K562 (cell line): ENCODE results near the gene CARD8. TPM values are rescaled to one million over a fixed set of nuclear protein-coding genes. Genes with fewer than 3 reads are reported as not detected.
A peak's percentile ranks its signal among the peaks of the same experiment; 100 is the strongest.

ENCODE experiments used
- C11orf30 ChIP-seq: fragments of 450-650 bp; IDR thresholded peaks from 2 replicates; pipeline ENCODE4 v1.6.1; 2016; ENCODE audit warnings: low read depth, mild to moderate bottlenecking
- CBX2 ChIP-seq: fragments of 200-600 bp; sonication (generic); IDR thresholded peaks from one replicate; pipeline ENCODE4 v1.6.1; 2012; ENCODE audit warnings: mild to moderate bottlenecking, low read length, inconsistent platforms; ENCODE audit not compliant: insufficient read depth, poor library complexity, severe bottlenecking
- DMBX1 ChIP-seq: fragments of 250-450 bp; sonication (Bioruptor Pico); IDR thresholded peaks from 2 replicates; pipeline ENCODE4 v1.8.0; 2022; ENCODE audit warnings: inconsistent platforms, mild to moderate bottlenecking, moderate library complexity, borderline replicate concordance
- ESRRB ChIP-seq: fragments of 250-450 bp; sonication (Bioruptor Pico); IDR thresholded peaks from 2 replicates; pipeline ENCODE4 v1.5.0; 2020; ENCODE audit warnings: mild to moderate bottlenecking, moderate library complexity, borderline replicate concordance
- FOXJ2 ChIP-seq: fragments of 200-800 bp; sonication (Bioruptor generic); IDR thresholded peaks from 2 replicates; pipeline ENCODE4 v1.6.1; 2016; ENCODE audit warnings: missing genetic modification characterization, missing compliant biosample characterization
- GABPB2 ChIP-seq: fragments of 250-450 bp; sonication (Bioruptor Pico); conservative IDR thresholded peaks from 2 replicates; pipeline ENCODE4 v1.5.1; 2021; ENCODE audit warnings: mild to moderate bottlenecking
- ID3 ChIP-seq, 2 experiments: fragments of 250-450 bp in 1 of 2; fragments of 450-650 bp in 1 of 2; sonication (Bioruptor Pico) in 1 of 2; IDR thresholded peaks; 2 replicates each; pipeline versions ENCODE4 v1.6.1 to v1.8.0; 2016 to 2021; ENCODE audit warnings: mild to moderate bottlenecking in 2 of 2, moderate library complexity in 2 of 2, missing compliant biosample characterization in 1 of 2, missing genetic modification characterization in 1 of 2
- MAFG ChIP-seq: fragments of 450-650 bp; conservative IDR thresholded peaks from 2 replicates; pipeline ENCODE4 v1.6.1; 2016; ENCODE audit warnings: missing genetic modification characterization, missing compliant biosample characterization
- PYGO2 ChIP-seq: fragments of 450-650 bp; IDR thresholded peaks from 2 replicates; pipeline ENCODE4 v1.6.1; 2016; ENCODE audit warnings: mild to moderate bottlenecking, missing genetic modification characterization, moderate library complexity, missing compliant biosample characterization
- RERE ChIP-seq: sonication (generic); formaldehyde crosslinking; IDR thresholded peaks from 2 replicates; pipeline ENCODE4 v1.8.0; 2023; ENCODE audit warnings: missing genetic modification reagents, mild to moderate bottlenecking, borderline replicate concordance
- TEAD2 ChIP-seq: fragments of 450-650 bp; IDR thresholded peaks from 2 replicates; pipeline ENCODE4 v1.6.1; 2016; ENCODE audit warnings: missing genetic modification characterization, control low read depth, missing compliant biosample characterization
- ZBTB8A ChIP-seq: fragments of 450-650 bp; IDR thresholded peaks from 2 replicates; pipeline ENCODE4 v1.6.1; 2018; ENCODE audit warnings: mild to moderate bottlenecking, moderate library complexity; ENCODE audit not compliant: partially characterized antibody
- ZNF140 ChIP-seq: fragments of 250-450 bp; sonication (Bioruptor Pico); IDR thresholded peaks from 2 replicates; pipeline ENCODE4 v1.8.0; 2021; ENCODE audit warnings: moderate library complexity, mild to moderate bottlenecking, inconsistent platforms
- ZNF609 ChIP-seq: sonication (generic); formaldehyde crosslinking; IDR thresholded peaks from 2 replicates; pipeline ENCODE4 v1.8.1; 2023; ENCODE audit warnings: missing genetic modification reagents, mild to moderate bottlenecking, borderline replicate concordance
- ZNF717 ChIP-seq: fragments of 250-450 bp; sonication (Bioruptor Pico); IDR thresholded peaks from 2 replicates; pipeline ENCODE4 v1.5.0; 2021
- polyA plus RNA-seq, 8 experiments: library from polyadenylated mRNA; depleted of rRNA in 4 of 8; stranded (reverse) in 5 of 8; unstranded in 3 of 8; fragments of >200 nt; fragmentation: Nextera tagmentation in 2 of 8; fragmentation: Illumina TruSeq in 1 of 8; extraction: Ambion mirVana in 2 of 8; extraction: Trizol in 1 of 8; gene quantifications; 2 replicates each; pipeline versions ENCODE4 v1.2.1 to v1.2.3, GENCODE V29; 2011 to 2014; ENCODE audit warnings: inconsistent platforms in 1 of 8, missing spikeins in 1 of 8
- total RNA-seq, 7 experiments: library from RNA; depleted of rRNA in 6 of 7; stranded (reverse); fragments of >200 nt in 6 of 7; fragmentation: Illumina TruSeq in 2 of 7; extraction: Trizol in 2 of 7; gene quantifications; 2 replicates each; pipeline versions ENCODE4 v1.2.1 to v1.2.3, GENCODE V29; 2011 to 2021; ENCODE audit warnings: low replicate concordance in 1 of 7

The CARD8 gene
- total and polyA plus RNA-seq, 9 of the 15 experiments (the other 6 are each of a cell fraction or from before 2014, with no cell fraction given): 11.5 to 26.4 (median 20.8) TPM

GRCh38 chr19:48250290-48251025, 5.3 kb downstream of the CARD8 start (continued):
- peak; percentile 78; the same call in 1 of the 2 replicates for TF ChIP-seq PYGO2 (tag)
- TF ChIP-seq FOXJ2 (tag): no peak
- no peak for TF ChIP-seq CBX2
- TF ChIP-seq ZNF140: no peak
- no peak for TF ChIP-seq ZNF717 (CRISPR knock-in tag)
- TF ChIP-seq ID3 (CRISPR knock-in tag; IDR thresholded peaks at IDR 0.05): no peak
- 0 out of 2 replicates have a peak, but pooled peaks have one; percentile 29 for TF ChIP-seq ID3 (tag; IDR thresholded peaks at IDR 0.05)
- TF ChIP-seq TEAD2 (tag): 0 out of 2 replicates have a peak, but pooled peaks have one; percentile 26
- no peak for TF ChIP-seq GABPB2 (CRISPR knock-in tag)
- TF ChIP-seq ZNF609: no peak
- peak; percentile 91 for TF ChIP-seq DMBX1
- no peak for TF ChIP-seq RERE (CRISPR knock-in tag)
- TF ChIP-seq MAFG (tag): peak; percentile 91
- no peak for TF ChIP-seq ESRRB (CRISPR knock-in tag)
- no peak for TF ChIP-seq ZBTB8A
- peak; percentile 94 for TF ChIP-seq C11orf30
